Measurements from ENCODE around the gene PTMS.

- TF ChIP-seq CTCF (IDR thresholded peaks at IDR 0.05; ENCODE audit: poor library complexity), result no peak
- TF ChIP-seq EZH2 (IDR thresholded peaks at IDR 0.05; ENCODE audit: borderline replicate concordance), result no peak
- no peak for TF ChIP-seq EZH2phosphoT487 (IDR thresholded peaks at IDR 0.05; ENCODE audit: low read depth, severe bottlenecking, unreplicated experiment)
These were observed 1.5 kb downstream of the PTMS start for GRCh38 chr12:6767353-6768319.
